SJCRH30 (cell line): ENCODE results near the gene ANO6. TPM values are rescaled to one million over a fixed set of nuclear protein-coding genes. Genes with fewer than 3 reads are reported as not detected.

Source experiments
- DNase-seq, 2 experiments: peaks; one replicate each; pipeline ENCODE4 v3.0.0-alpha.2; 2015 to 2020
- H3K27ac ChIP-seq: fragments of 250-450 bp; sonication (Bioruptor Pico); 2 replicates; pipeline ENCODE4 v1.5.1; 2020; ENCODE audit warnings: mild to moderate bottlenecking, moderate library complexity
- H3K27me3 ChIP-seq: fragments of 250-450 bp; sonication (Bioruptor Pico); 2 replicates; pipeline ENCODE4 v1.5.1; 2020; ENCODE audit warnings: mild to moderate bottlenecking, moderate library complexity
- H3K36me3 ChIP-seq: fragments of 250-450 bp; sonication (Bioruptor Pico); 2 replicates; pipeline ENCODE4 v1.5.1; 2020; ENCODE audit warnings: mild to moderate bottlenecking, moderate library complexity
- H3K4me1 ChIP-seq: fragments of 250-450 bp; sonication (Bioruptor Pico); 2 replicates; pipeline ENCODE4 v1.5.1; 2020; ENCODE audit warnings: mild to moderate bottlenecking, moderate library complexity
- H3K4me3 ChIP-seq: fragments of 250-450 bp; sonication (Bioruptor Pico); 2 replicates; pipeline ENCODE4 v1.5.1; 2020; ENCODE audit warnings: mild to moderate bottlenecking, moderate library complexity
- H3K9me3 ChIP-seq: fragments of 250-450 bp; sonication (Bioruptor Pico); replicated peaks from 2 replicates; pipeline ENCODE4 v1.5.1; 2020; ENCODE audit warnings: mild to moderate bottlenecking, moderate library complexity
- total RNA-seq: library from RNA; depleted of rRNA; stranded (reverse); fragments of >200 nt; shearing (Covaris generic); gene quantifications from 2 replicates; pipeline ENCODE4 v1.2.3, GENCODE V29; 2014

Gene ANO6
- total RNA-seq, 1 experiment from 2014 or later = 60.7 TPM

DNA sequence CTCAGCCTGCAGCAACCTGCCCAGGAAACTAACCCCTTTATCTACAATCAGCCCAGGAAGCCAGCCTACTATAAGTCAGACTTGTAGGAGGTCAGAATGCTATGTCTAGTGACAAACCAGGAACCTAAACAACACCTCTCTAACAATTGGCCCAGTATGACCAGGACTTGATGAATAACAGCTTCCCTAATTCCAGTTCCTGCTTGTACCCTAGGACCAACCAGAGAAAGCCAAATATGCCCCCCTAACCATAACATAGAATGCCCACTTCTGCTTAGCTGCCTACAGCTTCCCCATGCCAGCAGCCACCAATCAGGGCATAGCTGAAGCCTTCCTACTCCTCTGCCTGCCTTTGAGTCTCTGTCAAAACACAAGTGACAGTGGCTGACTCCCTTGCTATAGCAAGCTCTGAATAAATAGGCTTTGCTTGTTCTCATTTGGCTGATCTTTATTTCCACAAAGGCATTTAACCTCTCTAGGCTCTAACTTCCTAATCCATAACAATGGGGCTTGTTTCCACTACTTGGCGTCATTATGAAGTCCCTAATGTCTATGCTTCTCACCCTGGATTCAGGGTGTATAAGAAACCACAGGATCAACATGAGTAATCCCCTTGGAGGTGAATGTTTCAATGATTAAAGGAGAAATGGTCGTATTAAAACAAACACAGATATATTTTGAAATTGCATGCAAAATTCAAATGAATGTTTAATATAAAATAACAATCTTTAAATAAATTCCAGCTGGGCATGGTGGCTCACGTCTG lies 220.2 kb downstream of the ANO6 start:
- Histone ChIP-seq H3K4me3 (no peak overlapping the region), H3K9me3 (no peaks in the 10 kb centered on the region), H3K4me1 (no peaks in the 10 kb centered on the region), H3K36me3 (peaks cover 5% of the 10 kb centered on the region; the same call in 1 of the 2 replicates), H3K27me3 (no peaks in the 10 kb centered on the region), H3K27ac (no peak overlapping the region)
- peak in 1 of 2 experiments; percentile 22 for DNase-seq

DNA sequence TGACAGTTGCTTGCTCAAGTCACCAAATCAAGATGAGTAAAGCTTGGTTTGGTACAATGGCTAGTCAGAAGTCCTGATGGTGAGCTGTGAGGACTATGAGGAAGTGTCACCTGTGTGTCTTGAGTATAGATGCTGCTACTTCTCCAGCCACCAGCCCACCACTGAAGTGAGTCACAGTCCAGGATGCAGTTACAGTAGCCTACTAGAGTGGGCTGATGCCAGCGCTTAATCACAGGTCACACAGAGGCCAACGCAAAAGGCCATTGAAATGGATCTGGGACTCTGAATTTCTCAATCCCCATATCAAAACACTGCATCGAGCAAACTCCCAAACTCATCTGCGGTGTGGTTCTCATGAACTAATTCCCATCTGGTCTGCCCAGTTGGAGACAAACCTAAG lies 223.1 kb downstream of the ANO6 start:
- no peak overlapping the region for H3K4me3 ChIP-seq
- DNase-seq = peak in 1 of 2 experiments; percentile 10
- H3K4me1 ChIP-seq = no peaks in the 10 kb centered on the region
- no peaks in the 10 kb centered on the region for H3K27me3 ChIP-seq
- H3K27ac ChIP-seq = no peak overlapping the region
- 0 out of 2 replicates have a peak, but pooled peaks cover 6% of the 10 kb centered on the region for H3K9me3 ChIP-seq
- no peaks in the 10 kb centered on the region for H3K36me3 ChIP-seq

DNA sequence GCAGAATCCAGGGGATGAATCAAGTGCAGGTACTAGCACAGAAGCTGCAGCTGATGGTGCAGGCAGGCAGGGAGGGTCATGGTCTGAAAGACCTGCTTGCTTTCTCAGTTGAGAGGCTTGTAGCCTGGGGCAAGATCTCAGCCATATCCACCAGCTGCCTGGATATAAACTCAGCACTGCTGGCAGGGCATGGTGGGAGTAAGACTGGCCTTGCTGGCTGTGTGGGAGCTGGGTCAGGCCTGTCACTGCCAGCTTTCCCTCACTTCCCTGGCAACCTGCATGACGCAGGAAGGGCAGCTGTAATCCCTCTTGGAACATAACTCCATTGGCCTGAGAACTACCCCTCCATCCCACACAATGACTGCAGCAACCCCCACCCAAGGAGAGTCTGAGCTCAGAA lies 230.1 kb downstream of the ANO6 start:
- Histone ChIP-seq H3K27ac (no peak overlapping the region), H3K4me1 (no peaks in the 10 kb centered on the region), H3K4me3 (no peak overlapping the region), H3K27me3 (no peaks in the 10 kb centered on the region), H3K9me3 (0 out of 2 replicates have a peak, but pooled peaks cover 6% of the 10 kb centered on the region), H3K36me3 (no peaks in the 10 kb centered on the region)
- DNase-seq = peak; percentile 31 to 48

DNA sequence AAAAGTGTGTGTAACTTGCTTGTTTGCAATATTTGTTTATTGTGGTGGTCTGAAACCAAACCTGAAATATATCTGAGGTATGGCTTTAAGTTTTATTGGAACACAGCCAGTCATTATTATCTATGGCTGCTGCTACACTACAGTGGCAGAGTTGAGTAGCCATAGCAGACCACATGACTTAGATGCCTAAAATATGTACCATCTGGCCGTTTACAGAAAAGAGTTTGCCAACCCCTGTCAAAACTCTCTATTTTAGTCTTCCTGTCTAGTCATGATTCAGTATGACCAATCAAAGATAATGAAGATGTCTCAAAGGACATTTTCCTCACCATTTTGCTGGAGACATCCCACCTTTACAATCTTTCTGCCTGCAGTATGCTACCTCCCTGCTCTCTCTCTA lies 242.3 kb downstream of the ANO6 start:
- Histone ChIP-seq H3K4me1 (no peaks in the 10 kb centered on the region; the same call in 1 of the 2 replicates), H3K36me3 (no peaks in the 10 kb centered on the region), H3K27ac (no peak overlapping the region), H3K27me3 (no peaks in the 10 kb centered on the region), H3K9me3 (no peaks in the 10 kb centered on the region), H3K4me3 (no peak overlapping the region)
- DNase-seq = no peak

DNA sequence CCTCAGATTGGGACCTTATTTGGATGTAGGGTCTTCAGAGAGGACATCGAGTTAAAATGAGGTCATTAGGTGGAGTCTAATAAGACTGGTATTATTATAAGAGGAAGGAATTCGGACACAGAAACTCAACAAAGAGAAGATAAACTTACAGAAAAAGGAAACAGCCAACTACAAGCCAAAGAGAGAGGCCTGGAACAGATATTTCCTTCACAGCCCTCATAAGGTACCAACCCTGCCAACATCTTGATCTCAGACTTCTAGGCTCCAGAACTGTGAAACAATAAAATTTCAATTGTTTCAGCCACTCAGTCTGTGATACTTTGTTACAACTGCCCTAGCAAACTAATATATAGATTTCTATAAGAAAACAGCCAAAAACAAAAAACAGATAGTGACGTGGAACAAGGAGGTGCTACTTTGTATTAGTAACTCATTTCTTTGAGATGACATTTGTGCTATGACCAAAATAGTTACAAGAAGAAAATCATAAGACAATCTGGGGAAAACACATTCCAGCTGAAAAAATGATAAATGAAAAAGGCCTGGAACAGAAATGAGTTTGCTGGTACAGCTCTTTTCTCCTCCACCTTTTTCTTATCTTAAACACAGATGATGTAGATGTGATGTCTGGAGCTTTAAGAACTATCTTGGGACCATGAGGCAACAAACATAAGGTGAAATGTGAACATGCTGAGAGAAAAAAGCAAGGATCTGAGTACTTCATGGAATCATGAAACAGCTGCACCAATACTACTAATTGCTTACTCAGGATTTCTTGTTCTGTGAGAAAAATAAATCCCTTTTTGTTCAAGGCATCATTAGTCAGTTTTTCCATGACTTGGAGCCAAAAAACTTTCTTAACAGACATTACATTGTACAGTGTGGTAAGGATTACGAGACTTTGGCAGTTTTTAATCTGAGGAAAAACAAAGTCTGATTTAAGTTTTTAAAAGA lies 243.2 kb downstream of the ANO6 start:
- Histone ChIP-seq H3K27me3 (no peaks in the 10 kb centered on the region), H3K9me3 (no peaks in the 10 kb centered on the region), H3K36me3 (no peaks in the 10 kb centered on the region), H3K4me3 (no peak overlapping the region), H3K4me1 (no peaks in the 10 kb centered on the region; the same call in 1 of the 2 replicates), H3K27ac (no peak overlapping the region)
- DNase-seq = no peak

DNA sequence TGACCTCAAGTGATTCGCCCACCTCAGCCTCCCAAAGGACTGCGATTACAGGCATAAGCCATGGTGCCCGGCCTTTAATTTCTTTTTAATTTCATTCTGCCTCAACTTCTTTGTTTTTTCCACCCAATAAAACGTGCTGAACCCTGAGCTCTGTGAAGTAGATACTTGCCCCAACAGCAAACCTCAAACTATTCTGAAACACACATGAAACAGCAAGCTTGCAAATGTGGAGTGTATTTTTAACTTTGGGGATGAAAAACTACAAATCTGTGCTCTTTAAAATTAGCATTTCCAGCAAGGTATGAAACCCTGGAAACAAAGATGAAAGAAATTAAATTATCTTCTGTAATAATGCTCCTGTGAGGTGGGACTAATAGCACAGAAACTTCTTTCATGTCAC lies 246.6 kb downstream of the ANO6 start:
- no peaks in the 10 kb centered on the region for H3K9me3 ChIP-seq
- no peak overlapping the region for H3K27ac ChIP-seq
- peaks cover 6% of the 10 kb centered on the region for H3K4me1 ChIP-seq
- DNase-seq = no peak
- no peak overlapping the region for H3K4me3 ChIP-seq
- no peaks in the 10 kb centered on the region for H3K36me3 ChIP-seq
- no peaks in the 10 kb centered on the region for H3K27me3 ChIP-seq

DNA sequence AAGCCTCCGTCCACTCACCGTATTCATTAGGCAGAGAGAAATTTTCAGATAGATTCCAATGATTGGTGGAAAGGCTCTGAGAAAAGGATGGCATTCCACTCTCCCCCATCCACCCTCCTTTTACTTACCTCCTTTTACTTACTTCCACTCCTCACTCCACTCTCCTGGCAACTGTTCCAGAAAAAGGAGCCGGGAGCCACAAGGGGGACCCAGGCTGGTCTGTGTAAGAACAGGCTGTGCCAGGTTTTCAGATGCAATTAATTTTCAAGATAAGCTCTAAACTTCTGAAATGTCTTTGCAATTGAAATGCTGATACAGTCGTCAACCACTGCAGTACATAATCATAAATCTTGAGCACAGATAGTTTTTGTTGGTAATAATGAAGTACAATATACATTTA lies 248.8 kb downstream of the ANO6 start:
- H3K36me3 ChIP-seq = no peaks in the 10 kb centered on the region
- H3K4me1 ChIP-seq = peaks cover 6% of the 10 kb centered on the region
- peak in 1 of 2 experiments; percentile 25 for DNase-seq
- H3K27me3 ChIP-seq = no peaks in the 10 kb centered on the region
- no peaks in the 10 kb centered on the region for H3K9me3 ChIP-seq
- no peak overlapping the region for H3K27ac ChIP-seq
- no peak overlapping the region for H3K4me3 ChIP-seq

DNA sequence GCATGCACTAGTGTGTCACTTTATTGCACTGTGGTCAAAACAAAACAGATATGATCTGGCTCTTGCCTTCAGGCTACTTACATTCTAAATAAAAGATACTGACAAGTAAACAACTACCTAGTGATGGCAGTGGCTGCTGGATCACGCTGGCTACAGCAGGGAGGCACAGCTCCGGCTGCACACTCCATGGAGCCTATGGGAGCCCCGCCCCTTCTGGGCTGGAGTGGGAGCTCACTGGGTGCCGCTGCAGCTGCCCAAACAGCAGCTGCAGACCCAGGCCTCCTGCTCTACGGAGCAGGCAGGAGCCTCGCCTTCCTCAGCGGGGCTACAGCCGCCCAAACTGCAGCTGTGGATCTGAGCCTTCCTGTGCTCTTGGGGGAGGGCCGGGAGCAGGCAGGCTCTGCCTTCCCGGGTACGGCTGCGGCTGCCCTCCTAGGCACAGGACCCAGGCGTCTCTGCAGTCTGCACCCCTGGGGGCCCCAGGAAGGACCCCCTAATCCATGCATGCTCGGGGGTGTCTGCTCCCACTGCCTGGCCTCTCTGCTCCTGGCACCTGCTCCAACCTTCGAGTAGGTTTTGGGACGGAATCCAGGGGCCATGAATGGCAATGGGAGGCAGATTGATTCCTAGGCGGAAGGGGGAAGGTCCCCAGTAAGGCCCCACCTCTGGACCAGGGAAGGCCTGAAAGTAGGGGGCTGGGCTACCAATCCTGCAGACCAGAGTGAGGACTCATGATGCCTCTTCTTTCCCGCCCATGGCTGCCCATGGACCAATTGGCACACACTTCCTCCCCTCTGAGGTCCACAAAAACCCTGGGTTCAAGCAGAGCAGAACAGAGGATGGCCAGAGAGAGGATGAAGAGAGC lies 253.1 kb downstream of the ANO6 start:
- peak overlapping the region; percentile 40 for H3K27ac ChIP-seq
- H3K9me3 ChIP-seq = no peaks in the 10 kb centered on the region
- no peaks in the 10 kb centered on the region for H3K36me3 ChIP-seq
- no peaks in the 10 kb centered on the region for H3K27me3 ChIP-seq
- H3K4me3 ChIP-seq = peak overlapping the region; percentile 55
- peaks cover 6% of the 10 kb centered on the region; the same call in 1 of the 2 replicates for H3K4me1 ChIP-seq
- peak; percentile 94 to 97 for DNase-seq

DNA sequence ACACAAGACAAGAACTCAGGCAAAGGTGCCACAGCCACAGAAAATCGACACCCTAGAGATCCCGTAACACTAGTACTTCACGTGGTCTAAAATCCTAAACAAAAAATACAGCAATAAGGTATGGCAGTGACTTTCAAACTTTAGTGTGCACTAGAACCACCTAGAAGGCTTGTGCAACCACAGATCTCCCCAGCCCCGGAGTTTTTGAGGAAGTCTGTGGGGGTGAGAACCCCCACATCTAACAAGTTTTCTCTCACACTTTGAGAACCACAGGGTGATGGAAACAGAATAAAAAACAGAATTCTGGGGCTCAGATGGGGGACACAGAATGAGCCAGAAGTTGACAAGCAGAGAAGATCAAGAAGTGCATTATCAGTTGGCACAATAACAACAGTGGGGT lies 254.0 kb downstream of the ANO6 start:
- H3K27ac ChIP-seq = no peak overlapping the region
- H3K9me3 ChIP-seq = no peaks in the 10 kb centered on the region
- H3K27me3 ChIP-seq = no peaks in the 10 kb centered on the region
- H3K36me3 ChIP-seq = no peaks in the 10 kb centered on the region
- H3K4me1 ChIP-seq = peaks cover 6% of the 10 kb centered on the region; the same call in 1 of the 2 replicates
- no peak overlapping the region; the same call in 1 of the 2 replicates for H3K4me3 ChIP-seq
- no peak for DNase-seq

DNA sequence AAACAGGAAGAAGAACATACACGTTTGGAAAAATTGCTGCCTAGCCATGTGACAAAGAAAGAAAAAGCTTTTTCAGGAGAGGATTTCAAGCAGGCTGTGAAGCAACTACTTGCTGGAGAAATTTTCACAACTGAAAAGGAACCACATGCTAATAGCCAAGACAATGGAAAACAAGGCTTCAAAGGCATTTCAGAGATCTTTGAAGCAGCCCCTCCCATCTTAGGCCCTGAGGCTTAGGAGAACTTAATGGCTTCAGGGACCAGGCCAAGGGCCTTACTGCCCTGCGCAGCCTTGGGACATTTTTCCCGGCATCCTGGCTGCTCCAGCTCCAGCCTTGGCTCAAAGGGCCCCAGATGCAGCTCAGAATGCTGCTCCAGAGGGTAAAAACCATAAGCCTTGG lies 257.7 kb downstream of the ANO6 start:
- DNase-seq = no peak
- H3K9me3 ChIP-seq = peaks cover 4% of the 10 kb centered on the region
- H3K27ac ChIP-seq = no peak overlapping the region
- H3K4me3 ChIP-seq = no peak overlapping the region
- H3K36me3 ChIP-seq = no peaks in the 10 kb centered on the region
- no peaks in the 10 kb centered on the region for H3K4me1 ChIP-seq
- H3K27me3 ChIP-seq = no peaks in the 10 kb centered on the region

DNA sequence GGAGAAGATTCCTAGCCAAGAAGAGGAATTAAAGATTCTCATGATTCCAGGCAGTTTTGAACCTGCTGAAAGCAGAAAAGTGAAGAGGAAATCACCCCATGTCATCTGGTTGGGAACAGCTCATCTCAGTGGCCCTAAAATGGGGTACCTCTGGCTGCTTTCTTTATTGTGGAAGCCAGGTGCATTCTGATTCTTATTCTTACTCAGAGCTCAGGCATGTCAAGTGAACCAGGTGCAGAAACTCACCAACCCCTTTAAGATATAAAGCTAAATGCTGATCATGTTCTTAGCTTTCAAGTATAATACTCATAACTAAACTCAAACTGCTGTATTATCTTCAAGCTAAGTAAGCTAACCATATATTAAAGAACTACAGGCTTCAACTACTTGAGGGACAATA lies 259.7 kb downstream of the ANO6 start:
- DNase-seq = no peak
- Histone ChIP-seq H3K36me3 (no peaks in the 10 kb centered on the region), H3K9me3 (peaks cover 10% of the 10 kb centered on the region), H3K27me3 (no peaks in the 10 kb centered on the region), H3K4me1 (no peaks in the 10 kb centered on the region), H3K27ac (no peak overlapping the region), H3K4me3 (no peak overlapping the region)

DNA sequence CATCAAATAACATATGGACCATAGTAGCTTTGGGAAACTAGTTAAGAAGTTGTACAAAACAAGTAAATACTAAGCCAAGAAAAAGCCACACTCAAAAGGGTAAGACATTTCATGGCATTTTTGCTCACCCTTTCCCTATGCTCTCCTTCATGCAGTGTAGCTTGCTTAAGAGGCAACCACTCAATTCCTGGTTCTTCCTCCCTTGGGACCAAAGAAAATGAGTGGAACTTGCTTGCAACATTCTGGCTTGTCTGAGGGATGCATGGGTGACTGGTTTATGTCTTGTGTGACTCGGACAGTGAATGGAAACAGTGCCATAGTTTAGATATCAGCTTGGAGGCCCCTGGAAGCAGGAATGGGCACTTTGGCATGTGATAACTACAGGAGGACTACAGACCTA lies 261.6 kb downstream of the ANO6 start:
- no peak overlapping the region for H3K4me3 ChIP-seq
- H3K27me3 ChIP-seq = no peaks in the 10 kb centered on the region
- DNase-seq = no peak
- no peaks in the 10 kb centered on the region for H3K4me1 ChIP-seq
- no peak overlapping the region for H3K27ac ChIP-seq
- no peaks in the 10 kb centered on the region for H3K36me3 ChIP-seq
- peaks cover 10% of the 10 kb centered on the region for H3K9me3 ChIP-seq

DNA sequence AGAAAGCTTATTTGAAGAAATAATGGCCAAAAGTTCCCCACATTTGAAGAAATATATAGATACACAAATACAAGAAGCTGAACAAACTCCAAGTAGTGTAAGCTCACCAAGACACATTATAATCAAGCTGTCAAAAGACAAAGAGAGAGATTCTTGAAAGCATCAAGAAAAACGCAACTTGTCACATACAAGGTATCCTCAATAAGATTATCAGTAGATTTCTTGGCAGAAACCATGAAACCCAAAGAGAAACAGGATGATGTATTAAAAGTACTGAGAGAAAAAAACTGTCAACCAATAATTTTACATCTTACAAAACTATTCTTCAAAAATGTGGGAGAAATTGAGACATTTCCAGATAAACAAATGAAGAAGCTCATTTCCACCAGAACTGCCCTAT lies 263.0 kb downstream of the ANO6 start:
- H3K9me3 ChIP-seq = peaks cover 10% of the 10 kb centered on the region
- H3K4me3 ChIP-seq = no peak overlapping the region
- H3K4me1 ChIP-seq = no peaks in the 10 kb centered on the region
- H3K36me3 ChIP-seq = no peaks in the 10 kb centered on the region
- no peak overlapping the region for H3K27ac ChIP-seq
- DNase-seq = no peak
- H3K27me3 ChIP-seq = no peaks in the 10 kb centered on the region

DNA sequence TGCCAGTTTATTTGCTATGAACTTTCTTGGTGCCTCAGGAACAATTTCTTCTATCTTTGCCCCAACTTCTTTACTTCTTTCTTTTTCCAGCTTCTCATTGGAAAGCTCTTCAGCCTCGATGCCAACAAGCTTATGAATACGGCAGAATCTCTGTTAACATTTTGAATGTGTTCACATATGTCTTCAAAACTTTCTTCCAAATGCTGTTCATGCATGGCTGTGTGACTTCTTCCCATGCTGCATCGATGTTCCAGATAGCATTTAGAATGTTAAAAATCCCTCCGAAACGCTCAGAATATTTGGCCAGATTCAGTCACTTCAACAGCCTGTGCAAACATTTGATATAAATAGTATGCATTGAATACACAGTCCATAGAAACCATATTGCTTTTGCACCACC lies 265.9 kb downstream of the ANO6 start:
- Histone ChIP-seq H3K27ac (no peak overlapping the region), H3K4me3 (no peak overlapping the region), H3K9me3 (peaks cover 10% of the 10 kb centered on the region), H3K27me3 (no peaks in the 10 kb centered on the region), H3K4me1 (no peaks in the 10 kb centered on the region), H3K36me3 (no peaks in the 10 kb centered on the region)
- no peak for DNase-seq
